ENCODE results near the gene KCNA3.

DNA sequence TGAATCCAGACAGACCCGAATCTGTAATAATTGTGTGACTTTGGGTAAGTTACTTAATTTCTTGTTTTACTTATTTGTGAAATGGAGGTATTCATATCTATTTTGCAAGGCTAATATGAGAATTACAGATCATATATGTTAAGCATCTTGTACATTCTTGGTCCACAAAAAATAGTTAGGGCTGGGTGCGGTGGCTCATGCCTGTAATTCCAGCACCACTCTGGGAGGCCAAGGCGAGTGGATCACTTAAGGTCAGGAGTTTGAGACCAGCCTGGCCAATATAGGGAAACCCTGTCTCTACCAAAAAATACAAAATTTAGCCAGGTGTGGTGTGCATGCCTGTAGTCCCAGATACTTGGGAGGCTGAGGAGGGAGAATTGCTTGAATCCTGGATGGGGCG is 22.9 kb upstream of the KCNA3 start:
- TF ChIP-seq, protein P1, sequence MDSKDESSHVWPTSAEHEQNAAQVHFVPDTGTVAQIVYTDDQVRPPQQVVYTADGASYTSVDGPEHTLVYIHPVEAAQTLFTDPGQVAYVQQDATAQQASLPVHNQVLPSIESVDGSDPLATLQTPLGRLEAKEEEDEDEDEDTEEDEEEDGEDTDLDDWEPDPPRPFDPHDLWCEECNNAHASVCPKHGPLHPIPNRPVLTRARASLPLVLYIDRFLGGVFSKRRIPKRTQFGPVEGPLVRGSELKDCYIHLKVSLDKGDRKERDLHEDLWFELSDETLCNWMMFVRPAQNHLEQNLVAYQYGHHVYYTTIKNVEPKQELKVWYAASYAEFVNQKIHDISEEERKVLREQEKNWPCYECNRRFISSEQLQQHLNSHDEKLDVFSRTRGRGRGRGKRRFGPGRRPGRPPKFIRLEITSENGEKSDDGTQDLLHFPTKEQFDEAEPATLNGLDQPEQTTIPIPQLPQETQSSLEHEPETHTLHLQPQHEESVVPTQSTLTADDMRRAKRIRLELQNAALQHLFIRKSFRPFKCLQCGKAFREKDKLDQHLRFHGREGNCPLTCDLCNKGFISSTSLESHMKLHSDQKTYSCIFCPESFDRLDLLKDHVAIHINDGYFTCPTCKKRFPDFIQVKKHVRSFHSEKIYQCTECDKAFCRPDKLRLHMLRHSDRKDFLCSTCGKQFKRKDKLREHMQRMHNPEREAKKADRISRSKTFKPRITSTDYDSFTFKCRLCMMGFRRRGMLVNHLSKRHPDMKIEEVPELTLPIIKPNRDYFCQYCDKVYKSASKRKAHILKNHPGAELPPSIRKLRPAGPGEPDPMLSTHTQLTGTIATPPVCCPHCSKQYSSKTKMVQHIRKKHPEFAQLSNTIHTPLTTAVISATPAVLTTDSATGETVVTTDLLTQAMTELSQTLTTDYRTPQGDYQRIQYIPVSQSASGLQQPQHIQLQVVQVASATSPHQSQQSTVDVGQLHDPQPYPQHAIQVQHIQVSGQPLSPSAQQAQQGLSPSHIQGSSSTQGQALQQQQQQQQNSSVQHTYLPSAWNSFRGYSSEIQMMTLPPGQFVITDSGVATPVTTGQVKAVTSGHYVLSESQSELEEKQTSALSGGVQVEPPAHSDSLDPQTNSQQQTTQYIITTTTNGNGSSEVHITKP (tag by site-specific recombination; IDR thresholded peaks at IDR 0.05), result no peak
- TF ChIP-seq, protein P2, sequence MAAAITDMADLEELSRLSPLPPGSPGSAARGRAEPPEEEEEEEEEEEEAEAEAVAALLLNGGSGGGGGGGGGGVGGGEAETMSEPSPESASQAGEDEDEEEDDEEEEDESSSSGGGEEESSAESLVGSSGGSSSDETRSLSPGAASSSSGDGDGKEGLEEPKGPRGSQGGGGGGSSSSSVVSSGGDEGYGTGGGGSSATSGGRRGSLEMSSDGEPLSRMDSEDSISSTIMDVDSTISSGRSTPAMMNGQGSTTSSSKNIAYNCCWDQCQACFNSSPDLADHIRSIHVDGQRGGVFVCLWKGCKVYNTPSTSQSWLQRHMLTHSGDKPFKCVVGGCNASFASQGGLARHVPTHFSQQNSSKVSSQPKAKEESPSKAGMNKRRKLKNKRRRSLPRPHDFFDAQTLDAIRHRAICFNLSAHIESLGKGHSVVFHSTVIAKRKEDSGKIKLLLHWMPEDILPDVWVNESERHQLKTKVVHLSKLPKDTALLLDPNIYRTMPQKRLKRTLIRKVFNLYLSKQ (tag by site-specific recombination; IDR thresholded peaks at IDR 0.05; ENCODE audit: borderline replicate concordance), result no peak
